Neural progenitor cell (in vitro differentiated cells): ENCODE results near the gene RELT. TPM values are rescaled to one million over a fixed set of nuclear protein-coding genes. Genes with fewer than 3 reads are reported as not detected.
A peak's percentile ranks its signal among the peaks of the same experiment; 100 is the strongest.

ENCODE experiments used
- DNase-seq: peaks from one replicate; pipeline ENCODE4 v3.0.0-alpha.2; 2016; ENCODE audit warnings: low spot score
- H2AFZ ChIP-seq: fragments of 200-600 bp; sonication (generic); replicated peaks from 2 replicates; pipeline ENCODE4 v1.6.1; 2016; ENCODE audit warnings: antibody characterized with exemption
- H3F3A ChIP-seq: fragments of 200-600 bp; sonication (generic); 2 replicates; pipeline ENCODE4 v1.6.1; 2016; ENCODE audit warnings: antibody characterized with exemption, low read depth
- H3K27ac ChIP-seq: fragments of 200-600 bp; sonication (generic); 2 replicates; pipeline ENCODE4 v1.5.1; 2016; ENCODE audit warnings: mild to moderate bottlenecking
- H3K27me3 ChIP-seq: fragments of 200-600 bp; sonication (generic); 2 replicates; pipeline ENCODE4 v1.6.1; 2016; ENCODE audit warnings: mild to moderate bottlenecking, moderate library complexity
- H3K36me3 ChIP-seq: fragments of 200-600 bp; sonication (generic); 2 replicates; pipeline ENCODE4 v1.5.1; 2016
- H3K4me1 ChIP-seq: fragments of 200-600 bp; sonication (generic); 2 replicates; pipeline ENCODE4 v1.6.1; 2016; ENCODE audit warnings: mixed run types
- H3K4me2 ChIP-seq: fragments of 200-600 bp; sonication (generic); 2 replicates; pipeline ENCODE4 v1.6.1; 2016
- H3K4me3 ChIP-seq: fragments of 200-600 bp; sonication (generic); 2 replicates; pipeline ENCODE4 v1.5.1; 2016
- H3K79me2 ChIP-seq: fragments of 200-600 bp; sonication (generic); 2 replicates; pipeline ENCODE4 v1.6.1; 2016; ENCODE audit warnings: low read depth
- H3K9ac ChIP-seq: fragments of 200-600 bp; sonication (generic); 2 replicates; pipeline ENCODE4 v1.6.1; 2016
- H3K9me3 ChIP-seq: fragments of 200-600 bp; sonication (generic); 2 replicates; pipeline ENCODE4 v1.5.1; 2016; ENCODE audit warnings: low read depth
- H4K20me1 ChIP-seq: fragments of 200-600 bp; sonication (generic); 2 replicates; pipeline ENCODE4 v1.6.1; 2016; ENCODE audit warnings: low read depth
- H3K27ac Mint-ChIP-seq: 3 replicates; pipeline ENCODE4 v1.8.0; 2021; ENCODE audit warnings: mixed read lengths
- H3K27me3 Mint-ChIP-seq: 2 replicates; pipeline ENCODE4 v1.8.0; 2022; ENCODE audit warnings: low read depth, mild to moderate bottlenecking, inconsistent platforms, moderate library complexity, mixed read lengths; ENCODE audit not compliant: insufficient read depth
- H3K36me3 Mint-ChIP-seq: 3 replicates; pipeline ENCODE4 v1.8.0; 2021; ENCODE audit warnings: mixed read lengths
- H3K4me1 Mint-ChIP-seq: 3 replicates; pipeline ENCODE4 v1.8.0; 2021; ENCODE audit warnings: mixed read lengths
- H3K4me3 Mint-ChIP-seq: 3 replicates; pipeline ENCODE4 v1.8.0; 2021; ENCODE audit warnings: mild to moderate bottlenecking, moderate library complexity, mixed read lengths
- H3K9me3 Mint-ChIP-seq: 3 replicates; pipeline ENCODE4 v1.8.0; 2020; ENCODE audit warnings: mixed read lengths
- EZH2 ChIP-seq: fragments of 200-600 bp; sonication (generic); IDR thresholded peaks from 2 replicates; pipeline ENCODE4 v1.6.1; 2017; ENCODE audit warnings: antibody characterized with exemption, mild to moderate bottlenecking, moderate library complexity
- EZH2phosphoT487 ChIP-seq: fragments of 200-600 bp; sonication (generic); IDR thresholded peaks from 2 replicates; pipeline ENCODE4 v1.6.1; 2017; ENCODE audit warnings: antibody characterized with exemption
- total RNA-seq: library from RNA; depleted of rRNA; stranded (reverse); fragments of >200 nt; gene quantifications from 2 replicates; pipeline ENCODE4 v1.2.3, GENCODE V29; 2015; ENCODE audit warnings: low replicate concordance
- TF ChIP-seq, protein P1 (sequence below): fragments of 200-600 bp; sonication (generic); IDR thresholded peaks from 2 replicates; pipeline ENCODE4 v1.5.1; 2017; ENCODE audit warnings: antibody characterized with exemption, mild to moderate bottlenecking

RELT gene
- total RNA-seq, 1 donor from 2014 or later = 5.4 TPM

DNA sequence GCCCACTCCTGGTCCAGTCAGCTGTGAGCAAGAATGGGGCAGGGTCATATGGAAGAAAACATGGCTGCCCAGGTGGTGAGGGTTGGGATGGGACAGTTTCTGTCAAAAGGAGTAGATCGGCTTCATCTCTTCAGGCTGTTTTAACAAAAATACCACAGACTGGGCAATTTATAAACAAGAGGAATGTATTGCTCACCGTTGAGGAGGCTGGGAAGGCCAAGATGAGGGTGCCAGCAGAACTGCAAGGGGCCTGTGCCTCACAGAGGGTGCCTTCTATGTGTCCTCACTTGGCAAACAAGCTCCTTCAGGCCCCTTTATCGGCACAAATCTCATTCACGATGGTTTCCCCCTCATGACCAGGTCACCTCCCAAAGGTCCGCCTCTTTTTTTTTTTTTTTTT, 18.1 kb upstream of the RELT start:
- no peak overlapping the region for H3K4me2 ChIP-seq
- H3K27me3 ChIP-seq = no peaks in the 10 kb centered on the region
- H3K9ac ChIP-seq = no peak overlapping the region
- H3K9me3 ChIP-seq = no peaks in the 10 kb centered on the region
- peaks cover 5% of the 10 kb centered on the region for H3K4me1 ChIP-seq
- H2AFZ ChIP-seq = no peak overlapping the region
- no peaks in the 10 kb centered on the region for H3K79me2 ChIP-seq
- H4K20me1 ChIP-seq = peaks cover 41% of the 10 kb centered on the region
- no peak overlapping the region for H3K27ac ChIP-seq
- H3F3A ChIP-seq = peaks cover 20% of the 10 kb centered on the region
- Mint-ChIP-seq H3K27ac (no peak overlapping the region), H3K9me3 (no peaks in the 10 kb centered on the region), H3K4me1 (peaks cover 2% of the 10 kb centered on the region), H3K27me3 (peaks cover 2% of the 10 kb centered on the region), H3K36me3 (peaks cover 20% of the 10 kb centered on the region), H3K4me3 (no peak overlapping the region)
- H3K36me3 ChIP-seq = no peaks in the 10 kb centered on the region
- TF ChIP-seq, protein P1, sequence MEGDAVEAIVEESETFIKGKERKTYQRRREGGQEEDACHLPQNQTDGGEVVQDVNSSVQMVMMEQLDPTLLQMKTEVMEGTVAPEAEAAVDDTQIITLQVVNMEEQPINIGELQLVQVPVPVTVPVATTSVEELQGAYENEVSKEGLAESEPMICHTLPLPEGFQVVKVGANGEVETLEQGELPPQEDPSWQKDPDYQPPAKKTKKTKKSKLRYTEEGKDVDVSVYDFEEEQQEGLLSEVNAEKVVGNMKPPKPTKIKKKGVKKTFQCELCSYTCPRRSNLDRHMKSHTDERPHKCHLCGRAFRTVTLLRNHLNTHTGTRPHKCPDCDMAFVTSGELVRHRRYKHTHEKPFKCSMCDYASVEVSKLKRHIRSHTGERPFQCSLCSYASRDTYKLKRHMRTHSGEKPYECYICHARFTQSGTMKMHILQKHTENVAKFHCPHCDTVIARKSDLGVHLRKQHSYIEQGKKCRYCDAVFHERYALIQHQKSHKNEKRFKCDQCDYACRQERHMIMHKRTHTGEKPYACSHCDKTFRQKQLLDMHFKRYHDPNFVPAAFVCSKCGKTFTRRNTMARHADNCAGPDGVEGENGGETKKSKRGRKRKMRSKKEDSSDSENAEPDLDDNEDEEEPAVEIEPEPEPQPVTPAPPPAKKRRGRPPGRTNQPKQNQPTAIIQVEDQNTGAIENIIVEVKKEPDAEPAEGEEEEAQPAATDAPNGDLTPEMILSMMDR = no peak
- TF ChIP-seq EZH2 (no peak), EZH2phosphoT487 (no peak)
- H3K4me3 ChIP-seq = no peak overlapping the region
- no peak for DNase-seq

DNA sequence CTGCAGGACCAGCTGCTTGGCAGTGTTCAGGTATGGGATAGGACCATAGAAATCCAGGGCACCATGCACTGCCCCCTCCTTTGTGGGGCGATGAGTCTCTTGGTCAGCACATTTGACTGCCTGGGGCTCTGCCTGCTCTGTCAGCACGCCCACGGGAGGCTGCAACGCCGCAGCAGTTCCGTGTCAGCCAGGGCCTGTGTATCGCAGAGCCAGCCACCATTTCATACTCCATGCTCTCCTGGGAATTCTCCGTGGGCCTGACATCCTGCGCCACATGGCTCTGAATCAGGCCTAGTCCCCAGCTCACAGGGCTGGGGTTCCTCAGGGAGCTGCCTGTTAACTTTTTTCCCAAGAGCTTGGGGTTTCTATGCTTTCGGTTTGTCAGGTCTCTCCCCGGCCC, 16.9 kb upstream of the RELT start:
- peaks cover 5% of the 10 kb centered on the region for H3K4me1 ChIP-seq
- Mint-ChIP-seq H3K27ac (no peak overlapping the region), H3K36me3 (peaks cover 16% of the 10 kb centered on the region), H3K4me1 (peaks cover 2% of the 10 kb centered on the region), H3K27me3 (peaks cover 4% of the 10 kb centered on the region), H3K4me3 (no peak overlapping the region), H3K9me3 (no peaks in the 10 kb centered on the region)
- peaks cover 44% of the 10 kb centered on the region for H4K20me1 ChIP-seq
- no peak overlapping the region for H2AFZ ChIP-seq
- H3K4me3 ChIP-seq = no peak overlapping the region
- H3K36me3 ChIP-seq = no peaks in the 10 kb centered on the region
- no peak overlapping the region for H3K4me2 ChIP-seq
- H3K79me2 ChIP-seq = no peaks in the 10 kb centered on the region
- H3F3A ChIP-seq = peaks cover 20% of the 10 kb centered on the region
- H3K9ac ChIP-seq = no peak overlapping the region
- no peaks in the 10 kb centered on the region for H3K27me3 ChIP-seq
- TF ChIP-seq, protein P1 = no peak
- no peak for TF ChIP-seq EZH2phosphoT487
- no peak for TF ChIP-seq EZH2
- H3K27ac ChIP-seq = no peak overlapping the region
- DNase-seq = no peak
- no peaks in the 10 kb centered on the region for H3K9me3 ChIP-seq

DNA sequence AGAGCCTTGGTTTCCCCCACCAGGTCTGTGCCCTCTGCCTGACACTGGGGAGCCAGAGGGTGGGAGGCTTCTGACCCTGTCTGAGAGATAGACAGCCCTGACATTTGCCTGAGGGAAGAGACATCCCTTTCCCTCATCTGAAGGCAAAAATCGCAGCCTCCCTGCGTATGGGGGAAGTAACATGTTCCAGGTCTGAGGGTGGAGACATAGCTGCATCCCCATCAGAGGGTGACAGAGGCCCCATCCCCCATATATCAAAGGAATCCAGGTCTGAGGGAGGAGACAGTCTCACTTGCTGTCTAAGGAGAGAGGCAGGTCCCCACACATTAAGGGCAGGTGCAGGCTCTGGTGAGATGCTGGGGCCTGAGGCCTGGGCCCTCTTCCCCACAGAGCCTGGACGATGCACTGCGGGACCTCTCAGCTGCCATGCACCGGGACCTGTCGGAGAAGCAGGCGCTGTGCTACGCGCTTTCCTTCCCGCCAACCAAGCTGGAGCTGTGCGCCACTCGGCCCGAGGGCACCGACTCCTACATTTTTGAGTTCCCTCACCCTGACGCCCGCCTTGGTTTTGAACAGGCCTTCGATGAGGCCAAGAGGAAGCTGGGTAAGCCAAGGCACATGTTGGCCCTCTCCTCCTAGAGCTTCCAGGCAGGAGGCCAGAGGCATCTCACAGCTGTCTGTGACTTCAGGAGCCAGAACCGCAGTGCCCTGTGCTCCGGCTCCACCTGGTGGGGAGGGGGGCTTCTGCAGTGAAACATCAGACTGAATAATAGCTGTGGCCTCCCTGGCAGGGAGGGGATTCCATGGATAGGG, 16.1 kb upstream of the RELT start:
- H2AFZ ChIP-seq = no peak overlapping the region
- no peaks in the 10 kb centered on the region for H3K36me3 ChIP-seq
- DNase-seq = peak; percentile 62
- Mint-ChIP-seq H3K27ac (no peak overlapping the region), H3K4me1 (peaks cover 2% of the 10 kb centered on the region), H3K4me3 (no peak overlapping the region), H3K36me3 (peaks cover 18% of the 10 kb centered on the region), H3K9me3 (no peaks in the 10 kb centered on the region), H3K27me3 (peaks cover 4% of the 10 kb centered on the region)
- H3F3A ChIP-seq = peaks cover 20% of the 10 kb centered on the region
- peaks cover 5% of the 10 kb centered on the region for H3K4me1 ChIP-seq
- no peaks in the 10 kb centered on the region for H3K79me2 ChIP-seq
- no peaks in the 10 kb centered on the region for H3K9me3 ChIP-seq
- H3K4me2 ChIP-seq = no peak overlapping the region
- no peak overlapping the region for H3K4me3 ChIP-seq
- H3K9ac ChIP-seq = no peak overlapping the region
- no peaks in the 10 kb centered on the region for H3K27me3 ChIP-seq
- TF ChIP-seq EZH2phosphoT487 (no peak), EZH2 (no peak)
- TF ChIP-seq, protein P1 = peak; percentile 59
- no peak overlapping the region for H3K27ac ChIP-seq
- peaks cover 44% of the 10 kb centered on the region for H4K20me1 ChIP-seq
